Measurements from ENCODE around the gene VAV1. TPM values are rescaled to one million over a fixed set of nuclear protein-coding genes. Genes with fewer than 3 reads are reported as not detected.

VAV1 gene
- total and polyA plus RNA-seq, 2 of the 13 experiments (the other 11 are each of a cell fraction or from before 2014, with no cell fraction given) = not detected

GRCh38 chr19:6862673-6863078, 90.2 kb downstream of the VAV1 start (continued):
- TF ChIP-seq HMGXB4 (CRISPR knock-in tag; IDR thresholded peaks at IDR 0.05; ENCODE audit: borderline replicate concordance in 1 of 2, low read depth in 1 of 2) = peak in 1 of 2 experiments; percentile 34; a peak in 1 of 4 replicates
- no peak for TF ChIP-seq ZNF878 (CRISPR knock-in tag; IDR thresholded peaks at IDR 0.05)
- TF ChIP-seq CTCF (CRISPR knock-in tag; IDR thresholded peaks at IDR 0.05) = peak; percentile 93
- 0 out of 2 replicates have a peak, but pooled peaks have one; percentile 26 for TF ChIP-seq PATZ1 (CRISPR knock-in tag; IDR thresholded peaks at IDR 0.05)
- TF ChIP-seq ZSCAN9 (CRISPR knock-in tag; IDR thresholded peaks at IDR 0.05; ENCODE audit: borderline replicate concordance) = 0 out of 2 replicates have a peak, but pooled peaks have one; percentile 51
- TF ChIP-seq BCL6 (CRISPR knock-in tag; IDR thresholded peaks at IDR 0.05) = 0 out of 2 replicates have a peak, but pooled peaks have one; percentile 13
- TF ChIP-seq IKZF5 (CRISPR knock-in tag; IDR thresholded peaks at IDR 0.05) = no peak; the same call in 1 of the 2 replicates
- no peak for TF ChIP-seq MNT (IDR thresholded peaks at IDR 0.05)
- no peak for TF ChIP-seq NR3C1 (CRISPR knock-in tag; IDR thresholded peaks at IDR 0.05)
- 0 out of 2 replicates have a peak, but pooled peaks have one; percentile 34 for TF ChIP-seq NFKB2 (CRISPR knock-in tag; IDR thresholded peaks at IDR 0.05; ENCODE audit: borderline replicate concordance)
- TF ChIP-seq XRCC5 (optimal IDR thresholded peaks at IDR 0.05; ENCODE audit: low read length) = peak; percentile 67
- TF ChIP-seq BRCA1 (CRISPR knock-in tag; IDR thresholded peaks at IDR 0.05) = no peak
- TF ChIP-seq MXI1 (IDR thresholded peaks at IDR 0.05; ENCODE audit: borderline replicate concordance, low read depth, low read length) = peak; percentile 13; the same call in 1 of the 3 replicates
- TF ChIP-seq ZNF646 (CRISPR knock-in tag; IDR thresholded peaks at IDR 0.05) = 0 out of 2 replicates have a peak, but pooled peaks have one; percentile 45
